SJSA1 (cell line): Measurements from ENCODE around the gene TUSC2. TPM values are rescaled to one million over a fixed set of nuclear protein-coding genes. Genes with fewer than 3 reads are reported as not detected.
"Not testable (repeated sequence)": the region's sequence is repeated elsewhere in the genome, so short reads cannot be mapped to it uniquely, and the experiment has no call there.

Experiments used
- DNase-seq, 2 experiments: peaks; one replicate each; pipeline ENCODE4 v3.0.0-alpha.2; 2015 to 2020; ENCODE audit warnings: low spot score in 2 of 2, low read depth in 1 of 2
- H3K27ac ChIP-seq: fragments of 250-450 bp; sonication (Bioruptor Pico); 2 replicates; pipeline ENCODE4 v1.5.1; 2020; ENCODE audit warnings: mild to moderate bottlenecking, moderate library complexity
- H3K27me3 ChIP-seq: fragments of 250-450 bp; sonication (Bioruptor Pico); replicated peaks from 2 replicates; pipeline ENCODE4 v1.5.1; 2020; ENCODE audit warnings: mild to moderate bottlenecking, moderate library complexity
- H3K36me3 ChIP-seq: fragments of 250-450 bp; sonication (Bioruptor Pico); 2 replicates; pipeline ENCODE4 v1.5.1; 2020; ENCODE audit warnings: mild to moderate bottlenecking
- H3K4me1 ChIP-seq: fragments of 250-450 bp; sonication (Bioruptor Pico); replicated peaks from 2 replicates; pipeline ENCODE4 v1.6.1; 2021; ENCODE audit warnings: mild to moderate bottlenecking
- H3K4me3 ChIP-seq: fragments of 250-450 bp; sonication (Bioruptor Pico); 2 replicates; pipeline ENCODE4 v1.5.1; 2020; ENCODE audit warnings: mild to moderate bottlenecking
- H3K9me3 ChIP-seq: fragments of 250-450 bp; sonication (Bioruptor Pico); replicated peaks from 2 replicates; pipeline ENCODE4 v1.5.1; 2020; ENCODE audit warnings: mild to moderate bottlenecking
- total RNA-seq: library from RNA; depleted of rRNA; stranded (reverse); fragments of >200 nt; shearing (Covaris generic); gene quantifications from 2 replicates; pipeline ENCODE4 v1.2.3, GENCODE V29; 2014

The TUSC2 gene
- total RNA-seq, 1 experiment from 2014 or later: 46.7 TPM

GRCh38 chr3:50294492-50295403, 33.3 kb downstream of the TUSC2 start:
- DNase-seq: no peak
- no peak overlapping the region for H3K27ac ChIP-seq
- H3K4me1 ChIP-seq: peaks cover 21% of the 10 kb centered on the region
- H3K27me3 ChIP-seq: no peaks in the 10 kb centered on the region
- H3K4me3 ChIP-seq: no peak overlapping the region
- H3K36me3 ChIP-seq: peaks cover 15% of the 10 kb centered on the region
- no peaks in the 10 kb centered on the region for H3K9me3 ChIP-seq

GRCh38 chr3:50294089-50294488, 33.9 kb downstream of the TUSC2 start:
- peaks cover 22% of the 10 kb centered on the region for H3K36me3 ChIP-seq
- H3K4me3 ChIP-seq: no peak overlapping the region
- H3K9me3 ChIP-seq: no peaks in the 10 kb centered on the region
- DNase-seq: no peak
- H3K4me1 ChIP-seq: peaks cover 20% of the 10 kb centered on the region
- no peak overlapping the region for H3K27ac ChIP-seq
- H3K27me3 ChIP-seq: no peaks in the 10 kb centered on the region

- no peaks in the 10 kb centered on the region for H3K9me3 ChIP-seq
- H3K4me3 ChIP-seq: no peak overlapping the region
- H3K27me3 ChIP-seq: no peaks in the 10 kb centered on the region
- H3K27ac ChIP-seq: no peak overlapping the region
- H3K4me1 ChIP-seq: peaks cover 14% of the 10 kb centered on the region
- no peak for DNase-seq
- peaks cover 30% of the 10 kb centered on the region for H3K36me3 ChIP-seq
Measured at GRCh38 chr3:50293079-50293801, 34.8 kb downstream of the TUSC2 start.

GRCh38 chr3:50292159-50293078, 35.6 kb downstream of the TUSC2 start, which contains the start of gene IFRD2:
Gene IFRD2 (minus strand): TSS chr3:50292429. CDS start chr3:50292274, 155 bp downstream.
- peak within 1 kb of the TSS; percentile 83 for H3K27ac ChIP-seq
- H3K4me3 ChIP-seq: peak within 1 kb of the TSS; percentile 73
- no peaks in the 10 kb centered on the region for H3K9me3 ChIP-seq
- DNase-seq: peak; percentile 82 to 96
- peaks cover 37% of the 10 kb centered on the region for H3K36me3 ChIP-seq
- H3K27me3 ChIP-seq: no peaks in the 10 kb centered on the region
- peaks cover 14% of the 10 kb centered on the region for H3K4me1 ChIP-seq

GRCh38 chr3:50290161-50290641, 37.8 kb downstream of the TUSC2 start:
- peaks cover 14% of the 10 kb centered on the region for H3K4me1 ChIP-seq
- no peak for DNase-seq
- no peaks in the 10 kb centered on the region for H3K27me3 ChIP-seq
- H3K27ac ChIP-seq: no peak overlapping the region
- no peaks in the 10 kb centered on the region for H3K9me3 ChIP-seq
- peaks cover 42% of the 10 kb centered on the region for H3K36me3 ChIP-seq
- no peak overlapping the region for H3K4me3 ChIP-seq

GRCh38 chr3:50289130-50289529, 38.9 kb downstream of the TUSC2 start:
- peaks cover 14% of the 10 kb centered on the region for H3K4me1 ChIP-seq
- no peak for DNase-seq
- no peak overlapping the region for H3K27ac ChIP-seq
- no peaks in the 10 kb centered on the region for H3K27me3 ChIP-seq
- no peaks in the 10 kb centered on the region for H3K9me3 ChIP-seq
- H3K4me3 ChIP-seq: no peak overlapping the region
- H3K36me3 ChIP-seq: peaks cover 42% of the 10 kb centered on the region

- no peak for DNase-seq
- H3K27ac ChIP-seq: no peak overlapping the region
- no peaks in the 10 kb centered on the region for H3K9me3 ChIP-seq
- no peaks in the 10 kb centered on the region for H3K27me3 ChIP-seq
- H3K4me3 ChIP-seq: no peak overlapping the region
- H3K36me3 ChIP-seq: peaks cover 42% of the 10 kb centered on the region
- peaks cover 14% of the 10 kb centered on the region for H3K4me1 ChIP-seq
Measured at GRCh38 chr3:50288387-50289007, 39.5 kb downstream of the TUSC2 start.

GRCh38 chr3:50287262-50287661, 40.8 kb downstream of the TUSC2 start:
- H3K36me3 ChIP-seq: peaks cover 42% of the 10 kb centered on the region
- no peak for DNase-seq
- H3K27ac ChIP-seq: no peak overlapping the region
- H3K9me3 ChIP-seq: no peaks in the 10 kb centered on the region
- no peaks in the 10 kb centered on the region for H3K27me3 ChIP-seq
- H3K4me1 ChIP-seq: peaks cover 8% of the 10 kb centered on the region; the same call in 1 of the 2 replicates
- H3K4me3 ChIP-seq: no peak overlapping the region

GRCh38 chr3:50286322-50287227, 41.4 kb downstream of the TUSC2 start:
- Histone ChIP-seq H3K9me3 (no peaks in the 10 kb centered on the region), H3K27me3 (no peaks in the 10 kb centered on the region), H3K27ac (no peak overlapping the region), H3K4me1 (peaks cover 6% of the 10 kb centered on the region; the same call in 1 of the 2 replicates), H3K4me3 (no peak overlapping the region), H3K36me3 (peaks cover 36% of the 10 kb centered on the region)
- no peak for DNase-seq

GRCh38 chr3:50284121-50284520, 43.9 kb downstream of the TUSC2 start:
- not testable (repeated sequence) for DNase-seq, H3K27me3 ChIP-seq, H3K27ac ChIP-seq, H3K4me1 ChIP-seq, H3K4me3 ChIP-seq, H3K9me3 ChIP-seq
- peaks cover 21% of the 10 kb centered on the region for H3K36me3 ChIP-seq

GRCh38 chr3:50279255-50280016, 48.6 kb downstream of the TUSC2 start:
- no peaks in the 10 kb centered on the region for H3K9me3 ChIP-seq
- no peak for DNase-seq
- no peaks in the 10 kb centered on the region for H3K36me3 ChIP-seq
- H3K4me3 ChIP-seq: no peak overlapping the region
- no peaks in the 10 kb centered on the region for H3K27me3 ChIP-seq
- no peaks in the 10 kb centered on the region for H3K4me1 ChIP-seq
- H3K27ac ChIP-seq: no peak overlapping the region

- no peaks in the 10 kb centered on the region for H3K4me1 ChIP-seq
- no peaks in the 10 kb centered on the region for H3K27me3 ChIP-seq
- H3K27ac ChIP-seq: no peak within 1 kb of the TSS
- no peaks in the 10 kb centered on the region for H3K9me3 ChIP-seq
- DNase-seq: no peak
- H3K36me3 ChIP-seq: no peaks in the 10 kb centered on the region
- no peak within 1 kb of the TSS for H3K4me3 ChIP-seq
Measured at GRCh38 chr3:50278880-50279224, 49.2 kb downstream of the TUSC2 start, which contains the start of gene LSMEM2. Gene LSMEM2 (plus strand): TSS chr3:50279087. CDS start chr3:50279114, 27 bp downstream.
